Mucosa of rectum (tissue), 2 donors: Measurements from ENCODE around the gene CSH1.
A peak's percentile ranks its signal among the peaks of the same experiment; 100 is the strongest.

Source experiments
- H3K27ac ChIP-seq, 2 donors: one replicate each; pipeline ENCODE4 v1.7.0; 2013; ENCODE audit warnings: inconsistent platforms in 2 of 2, low read depth in 2 of 2, low read length in 2 of 2
- H3K27me3 ChIP-seq, 2 donors: one replicate each; pipeline ENCODE4 v1.7.0; 2013; ENCODE audit warnings: low read length in 2 of 2; ENCODE audit not compliant: control insufficient read depth in 2 of 2, insufficient read depth in 2 of 2
- H3K36me3 ChIP-seq, 2 donors: one replicate each; pipeline ENCODE4 v1.7.0; 2013; ENCODE audit warnings: low read length in 2 of 2; ENCODE audit not compliant: control insufficient read depth in 2 of 2, insufficient read depth in 2 of 2
- H3K4me1 ChIP-seq, 2 donors: one replicate each; pipeline ENCODE4 v1.7.0; 2013; ENCODE audit warnings: low read length in 2 of 2, mild to moderate bottlenecking in 1 of 2; ENCODE audit not compliant: control insufficient read depth in 2 of 2, insufficient read depth in 2 of 2
- H3K4me3 ChIP-seq, 2 donors: one replicate each; pipeline ENCODE4 v1.7.0; 2013; ENCODE audit warnings: low read length in 2 of 2
- H3K9ac ChIP-seq, 2 donors: one replicate each; pipeline ENCODE4 v1.7.0; 2013; ENCODE audit warnings: low read length in 2 of 2, low read depth in 1 of 2, mild to moderate bottlenecking in 1 of 2
- H3K9me3 ChIP-seq, 2 donors: one replicate each; pipeline ENCODE4 v1.7.0; 2013; ENCODE audit warnings: low read length in 2 of 2; ENCODE audit not compliant: control insufficient read depth in 2 of 2
- donor health status: healthy.
- donor health status: Normal muscosa, but diverticular disease.

CSH1 gene

GRCh38 chr17:63939401-63939800 lies 43.0 kb upstream of the CSH1 start:
- Histone ChIP-seq H3K27me3 (no peaks in the 10 kb centered on the region), H3K4me3 (no peak overlapping the region), H3K27ac (no peak overlapping the region), H3K36me3 (no peaks in the 10 kb centered on the region), H3K9me3 (no peaks in the 10 kb centered on the region), H3K9ac (no peak overlapping the region), H3K4me1 (no peaks in the 10 kb centered on the region)

- Histone ChIP-seq H3K36me3 (no peaks in the 10 kb centered on the region), H3K4me1 (no peaks in the 10 kb centered on the region), H3K27ac (no peak overlapping the region), H3K27me3 (no peaks in the 10 kb centered on the region), H3K9me3 (no peaks in the 10 kb centered on the region), H3K4me3 (no peak overlapping the region), H3K9ac (no peak overlapping the region)
These were observed 41.5 kb upstream of the CSH1 start for GRCh38 chr17:63937920-63938319.

GRCh38 chr17:63937319-63937718 lies 40.9 kb upstream of the CSH1 start:
- Histone ChIP-seq H3K4me3 (no peak overlapping the region), H3K36me3 (no peaks in the 10 kb centered on the region), H3K4me1 (no peaks in the 10 kb centered on the region), H3K27ac (no peak overlapping the region), H3K9ac (no peak overlapping the region), H3K27me3 (no peaks in the 10 kb centered on the region), H3K9me3 (no peaks in the 10 kb centered on the region)

- Histone ChIP-seq H3K27me3 (no peaks in the 10 kb centered on the region), H3K27ac (no peak overlapping the region)
These were observed 38.1 kb upstream of the CSH1 start for GRCh38 chr17:63934183-63935112.

GRCh38 chr17:63933598-63933997 lies 37.2 kb upstream of the CSH1 start:
- no peaks in the 10 kb centered on the region for H3K27me3 ChIP-seq
- H3K36me3 ChIP-seq = peaks cover 0 to 5% of the 10 kb centered on the region in 2 donors
- no peak overlapping the region for H3K9ac ChIP-seq
- no peaks in the 10 kb centered on the region for H3K9me3 ChIP-seq
- H3K27ac ChIP-seq = no peak overlapping the region
- H3K4me3 ChIP-seq = no peak overlapping the region
- H3K4me1 ChIP-seq = peaks cover 5 to 6% of the 10 kb centered on the region in 2 donors

More at GRCh38 chr17:63934183-63935112, 38.1 kb upstream of the CSH1 start:
- peaks cover 0 to 3% of the 10 kb centered on the region in 2 donors for H3K36me3 ChIP-seq
- no peak overlapping the region for H3K9ac ChIP-seq
- H3K4me1 ChIP-seq = peaks cover 5 to 6% of the 10 kb centered on the region in 2 donors
- no peaks in the 10 kb centered on the region for H3K9me3 ChIP-seq
- H3K4me3 ChIP-seq = no peak overlapping the region

GRCh38 chr17:63932721-63933120 lies 36.3 kb upstream of the CSH1 start:
- peak overlapping the region in 1 of 2 donors; percentile 5 for H3K9ac ChIP-seq
- no peak overlapping the region for H3K4me3 ChIP-seq
- H3K36me3 ChIP-seq = peaks cover 0 to 5% of the 10 kb centered on the region in 2 donors
- no peaks in the 10 kb centered on the region for H3K9me3 ChIP-seq
- H3K27me3 ChIP-seq = no peaks in the 10 kb centered on the region
- H3K4me1 ChIP-seq = peaks cover 5 to 6% of the 10 kb centered on the region in 2 donors
- peak overlapping the region in 1 of 2 donors; percentile 61 for H3K27ac ChIP-seq

GRCh38 chr17:63931981-63932561 lies 35.7 kb upstream of the CSH1 start, which contains the start of gene CD79B:
TSS of gene CD79B (minus strand) at chr17:63932331. CDS start at chr17:63932261, 70 bp downstream.
- peaks cover 5 to 6% of the 10 kb centered on the region in 2 donors for H3K4me1 ChIP-seq
- no peaks in the 10 kb centered on the region for H3K9me3 ChIP-seq
- peaks cover 0 to 5% of the 10 kb centered on the region in 2 donors for H3K36me3 ChIP-seq
- H3K9ac ChIP-seq = peak within 1 kb of the TSS in 1 of 2 donors; percentile 56
- peak within 1 kb of the TSS; percentile 41 to 61 for H3K27ac ChIP-seq
- peak within 1 kb of the TSS; percentile 45 to 69 for H3K4me3 ChIP-seq
- no peaks in the 10 kb centered on the region for H3K27me3 ChIP-seq

GRCh38 chr17:63930951-63931575 lies 34.7 kb upstream of the CSH1 start:
- H3K4me1 ChIP-seq = peaks cover 5 to 6% of the 10 kb centered on the region in 2 donors
- H3K36me3 ChIP-seq = peaks cover 0 to 5% of the 10 kb centered on the region in 2 donors
- H3K9me3 ChIP-seq = no peaks in the 10 kb centered on the region
- no peaks in the 10 kb centered on the region for H3K27me3 ChIP-seq
- H3K27ac ChIP-seq = peak overlapping the region; percentile 41 to 61
- peak overlapping the region in 1 of 2 donors; percentile 56 for H3K9ac ChIP-seq
- peak overlapping the region; percentile 39 to 69 for H3K4me3 ChIP-seq

GRCh38 chr17:63929860-63930766 lies 33.7 kb upstream of the CSH1 start:
- peaks cover 5 to 6% of the 10 kb centered on the region in 2 donors for H3K4me1 ChIP-seq
- peak overlapping the region in 1 of 2 donors; percentile 69 for H3K4me3 ChIP-seq

More at GRCh38 chr17:63929860-63930766, 33.7 kb upstream of the CSH1 start:
- H3K9ac ChIP-seq = no peak overlapping the region
- no peaks in the 10 kb centered on the region for H3K27me3 ChIP-seq
- H3K9me3 ChIP-seq = no peaks in the 10 kb centered on the region
- no peak overlapping the region for H3K27ac ChIP-seq
- H3K36me3 ChIP-seq = peaks cover 0 to 5% of the 10 kb centered on the region in 2 donors
